Muscle layer of duodenum (tissue), 2 donors: Measurements from ENCODE around the gene ANKRD12.

Source experiments
- H3K27ac ChIP-seq: one replicate; pipeline ENCODE4 v1.7.0; 2013; ENCODE audit warnings: mild to moderate bottlenecking, low read length
- H3K27me3 ChIP-seq: one replicate; pipeline ENCODE4 v1.7.0; 2013; ENCODE audit warnings: low read depth, mild to moderate bottlenecking, control low read depth, low read length
- H3K36me3 ChIP-seq, 2 donors: one replicate each; pipeline ENCODE4 v1.7.0; 2013; ENCODE audit warnings: low read length in 2 of 2, control low read depth in 1 of 2, mild to moderate bottlenecking in 1 of 2; ENCODE audit not compliant: insufficient read depth in 2 of 2, control insufficient read depth in 1 of 2
- H3K4me1 ChIP-seq, 2 donors: one replicate each; pipeline ENCODE4 v1.7.0; 2013; ENCODE audit warnings: low read length in 2 of 2, mild to moderate bottlenecking in 2 of 2, control low read depth in 1 of 2, moderate library complexity in 1 of 2; ENCODE audit not compliant: insufficient read depth in 2 of 2, control insufficient read depth in 1 of 2
- H3K4me3 ChIP-seq, 2 donors: one replicate each; pipeline ENCODE4 v1.7.0; 2013; ENCODE audit warnings: low read length in 2 of 2, low read depth in 1 of 2, mild to moderate bottlenecking in 1 of 2
- H3K9me3 ChIP-seq, 2 donors: one replicate each; pipeline ENCODE4 v1.7.0; 2013; ENCODE audit warnings: low read length in 2 of 2, control low read depth in 1 of 2, mild to moderate bottlenecking in 1 of 2; ENCODE audit not compliant: control insufficient read depth in 1 of 2
- donor health status: healthy.

ANKRD12 gene

GRCh38 chr18:9173770-9174233 lies 37.2 kb downstream of the ANKRD12 start:
- peaks cover 0 to 29% of the 10 kb centered on the region in 2 donors for H3K4me1 ChIP-seq
- no peaks in the 10 kb centered on the region for H3K27me3 ChIP-seq
- H3K9me3 ChIP-seq = no peaks in the 10 kb centered on the region
- no peak overlapping the region for H3K27ac ChIP-seq
- H3K4me3 ChIP-seq = no peak overlapping the region
- no peaks in the 10 kb centered on the region for H3K36me3 ChIP-seq

- Histone ChIP-seq H3K4me3 (no peak overlapping the region), H3K27me3 (no peaks in the 10 kb centered on the region), H3K9me3 (no peaks in the 10 kb centered on the region), H3K4me1 (peaks cover 0 to 29% of the 10 kb centered on the region in 2 donors), H3K27ac (no peak overlapping the region), H3K36me3 (no peaks in the 10 kb centered on the region)
Observed at GRCh38 chr18:9174302-9174701, 37.7 kb downstream of the ANKRD12 start.

- no peak overlapping the region for H3K4me3 ChIP-seq
- no peaks in the 10 kb centered on the region for H3K27me3 ChIP-seq
- no peaks in the 10 kb centered on the region for H3K36me3 ChIP-seq
- H3K9me3 ChIP-seq = no peaks in the 10 kb centered on the region
- H3K4me1 ChIP-seq = peaks cover 0 to 37% of the 10 kb centered on the region in 2 donors
- H3K27ac ChIP-seq = no peak overlapping the region
Observed at GRCh38 chr18:9175115-9175514, 38.5 kb downstream of the ANKRD12 start.

GRCh38 chr18:9177031-9177430 lies 40.5 kb downstream of the ANKRD12 start:
- no peaks in the 10 kb centered on the region for H3K9me3 ChIP-seq
- no peaks in the 10 kb centered on the region for H3K36me3 ChIP-seq
- H3K27ac ChIP-seq = no peak overlapping the region
- H3K27me3 ChIP-seq = no peaks in the 10 kb centered on the region
- peaks cover 0 to 45% of the 10 kb centered on the region in 2 donors for H3K4me1 ChIP-seq
- H3K4me3 ChIP-seq = no peak overlapping the region

- no peak overlapping the region for H3K27ac ChIP-seq
- H3K4me1 ChIP-seq = peaks cover 0 to 44% of the 10 kb centered on the region in 2 donors
- H3K36me3 ChIP-seq = peaks cover 0 to 3% of the 10 kb centered on the region in 2 donors
- no peaks in the 10 kb centered on the region for H3K27me3 ChIP-seq
- no peak overlapping the region for H3K4me3 ChIP-seq
- no peaks in the 10 kb centered on the region for H3K9me3 ChIP-seq
Observed at GRCh38 chr18:9177466-9177865, 40.9 kb downstream of the ANKRD12 start.

GRCh38 chr18:9178557-9178956 lies 42.0 kb downstream of the ANKRD12 start:
- Histone ChIP-seq H3K4me3 (no peak overlapping the region), H3K27me3 (no peaks in the 10 kb centered on the region), H3K36me3 (peaks cover 6 to 12% of the 10 kb centered on the region in 2 donors), H3K27ac (no peak overlapping the region), H3K9me3 (no peaks in the 10 kb centered on the region), H3K4me1 (peaks cover 0 to 36% of the 10 kb centered on the region in 2 donors)

- Histone ChIP-seq H3K9me3 (no peaks in the 10 kb centered on the region), H3K4me3 (no peak overlapping the region), H3K36me3 (peaks cover 6 to 18% of the 10 kb centered on the region in 2 donors), H3K27me3 (no peaks in the 10 kb centered on the region), H3K4me1 (peaks cover 0 to 23% of the 10 kb centered on the region in 2 donors), H3K27ac (no peak overlapping the region)
Observed at GRCh38 chr18:9181275-9181674, 44.7 kb downstream of the ANKRD12 start.

- Histone ChIP-seq H3K27me3 (no peaks in the 10 kb centered on the region), H3K4me1 (peaks cover 0 to 16% of the 10 kb centered on the region in 2 donors), H3K4me3 (no peak overlapping the region), H3K27ac (no peak overlapping the region), H3K9me3 (no peaks in the 10 kb centered on the region), H3K36me3 (peaks cover 6 to 23% of the 10 kb centered on the region in 2 donors)
Observed at GRCh38 chr18:9182852-9183399, 46.3 kb downstream of the ANKRD12 start.

- peaks cover 0 to 14% of the 10 kb centered on the region in 2 donors for H3K4me1 ChIP-seq
- H3K9me3 ChIP-seq = no peaks in the 10 kb centered on the region
- H3K4me3 ChIP-seq = peak overlapping the region; percentile 13 to 15
- H3K27ac ChIP-seq = no peak overlapping the region
- H3K27me3 ChIP-seq = no peaks in the 10 kb centered on the region
- peaks cover 6 to 30% of the 10 kb centered on the region in 2 donors for H3K36me3 ChIP-seq
Observed at GRCh38 chr18:9184998-9185613, 48.5 kb downstream of the ANKRD12 start.

GRCh38 chr18:9188359-9189231 lies 52.0 kb downstream of the ANKRD12 start:
- peaks cover 0 to 5% of the 10 kb centered on the region in 2 donors for H3K4me1 ChIP-seq
- H3K27me3 ChIP-seq = no peaks in the 10 kb centered on the region
- peaks cover 0 to 25% of the 10 kb centered on the region in 2 donors for H3K36me3 ChIP-seq
- no peaks in the 10 kb centered on the region for H3K9me3 ChIP-seq
- no peak overlapping the region for H3K27ac ChIP-seq
- no peak overlapping the region for H3K4me3 ChIP-seq

GRCh38 chr18:9189491-9189890 lies 52.9 kb downstream of the ANKRD12 start:
- no peak overlapping the region for H3K27ac ChIP-seq
- peaks cover 0 to 5% of the 10 kb centered on the region in 2 donors for H3K4me1 ChIP-seq
- no peaks in the 10 kb centered on the region for H3K27me3 ChIP-seq
- H3K36me3 ChIP-seq = peaks cover 0 to 20% of the 10 kb centered on the region in 2 donors
- H3K4me3 ChIP-seq = no peak overlapping the region
- no peaks in the 10 kb centered on the region for H3K9me3 ChIP-seq
